Activated CD4-positive, CD25-positive, alpha-beta regulatory T cell (primary cell): ENCODE results near the gene COTL1.
"Not testable (repeated sequence)": the region's sequence is repeated elsewhere in the genome, so short reads cannot be mapped to it uniquely, and the experiment has no call there.

Experiments
- DNase-seq, 4 experiments: peaks; one replicate each; lab custom pipeline; 2025; lab: John Stamatoyannopoulos, UW

Gene COTL1

DNA sequence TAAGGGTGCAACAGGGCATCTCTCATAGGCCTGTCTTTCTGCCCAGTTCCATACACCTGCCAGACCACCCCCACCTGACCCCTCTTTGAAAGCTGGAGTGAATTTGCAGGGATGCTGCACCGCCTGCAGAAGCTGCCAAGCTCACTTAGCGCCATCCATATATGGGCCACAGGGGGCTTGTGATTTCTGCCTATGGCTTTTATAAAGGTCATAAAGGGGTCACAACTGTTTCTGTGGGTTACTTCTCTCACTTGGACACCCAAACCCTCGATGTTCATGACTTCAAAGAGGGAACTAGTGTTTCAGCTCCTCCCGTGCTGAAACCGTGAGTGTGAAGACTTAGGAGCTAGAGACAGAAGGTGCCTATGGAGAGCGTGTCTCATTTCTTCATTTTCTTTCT, 89.6 kb downstream of the COTL1 start:
- no peak for DNase-seq

DNA sequence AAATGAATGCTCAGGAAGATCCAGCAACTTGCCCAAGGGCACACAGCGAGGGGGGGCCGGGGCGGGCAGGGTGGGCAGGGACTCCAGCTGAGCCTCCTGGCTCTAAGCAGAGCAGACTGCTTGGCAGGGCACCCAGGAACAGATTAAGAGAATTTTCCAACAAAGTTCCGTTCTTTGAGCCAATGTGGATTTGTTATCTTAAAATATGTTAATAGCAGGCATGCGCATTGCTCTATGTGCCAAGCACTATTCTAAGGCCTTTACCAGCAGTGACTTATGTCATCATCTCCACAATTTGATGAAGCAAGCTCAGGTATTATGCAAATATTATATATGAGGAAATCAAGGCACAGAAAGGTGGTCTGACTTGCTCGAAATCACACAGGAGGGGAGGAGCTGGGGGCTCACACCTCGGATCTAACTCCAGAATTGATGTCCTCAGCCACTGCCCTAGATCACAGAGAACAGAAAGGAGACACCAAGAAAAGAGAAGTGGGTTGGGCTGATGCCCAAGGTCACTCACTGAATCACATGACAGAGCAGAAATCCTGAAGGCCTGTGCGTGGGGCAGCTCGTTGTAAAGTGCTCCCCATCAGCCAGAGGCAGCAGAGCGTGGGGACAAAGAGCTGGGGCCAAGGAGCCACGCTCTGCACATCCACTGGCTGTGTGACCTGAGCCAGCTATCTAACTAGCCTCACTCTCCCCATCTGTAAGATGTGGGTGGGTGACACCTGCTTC, 90.2 kb downstream of the COTL1 start:
- DNase-seq = no peak

GRCh38 chr16:84526794-84527531, 90.9 kb downstream of the COTL1 start:
- no peak for DNase-seq

- not testable (repeated sequence) for DNase-seq
Observed at GRCh38 chr16:84524941-84525581, 92.8 kb downstream of the COTL1 start.

DNA sequence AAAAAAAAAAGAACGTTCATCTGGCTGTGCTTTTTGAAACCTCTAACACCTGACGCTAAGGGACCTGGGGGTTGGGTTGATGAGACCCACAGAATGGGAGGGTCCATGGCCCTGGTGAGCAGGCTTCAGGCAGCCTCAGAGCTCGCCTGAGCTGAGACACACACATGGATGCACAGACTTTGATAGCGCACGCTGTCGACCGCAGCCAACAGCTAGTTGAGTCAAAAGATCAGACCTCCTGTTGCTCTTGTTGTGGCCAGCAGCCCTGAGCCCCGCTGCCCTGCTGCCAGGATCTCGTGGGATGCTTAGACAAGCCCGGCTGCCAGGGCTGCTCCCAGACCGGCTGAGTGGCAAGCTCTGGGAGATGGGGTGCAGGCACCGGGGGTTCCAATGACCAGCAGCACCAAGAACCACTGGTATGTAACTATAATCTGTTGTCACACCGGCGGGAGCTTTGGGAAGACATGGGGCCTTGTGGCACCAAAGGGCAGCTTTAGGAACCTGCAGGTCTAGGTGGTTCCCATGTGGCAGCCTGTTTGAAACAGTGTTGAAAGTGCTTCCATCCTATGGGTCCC, 93.4 kb downstream of the COTL1 start:
- DNase-seq = no peak

DNA sequence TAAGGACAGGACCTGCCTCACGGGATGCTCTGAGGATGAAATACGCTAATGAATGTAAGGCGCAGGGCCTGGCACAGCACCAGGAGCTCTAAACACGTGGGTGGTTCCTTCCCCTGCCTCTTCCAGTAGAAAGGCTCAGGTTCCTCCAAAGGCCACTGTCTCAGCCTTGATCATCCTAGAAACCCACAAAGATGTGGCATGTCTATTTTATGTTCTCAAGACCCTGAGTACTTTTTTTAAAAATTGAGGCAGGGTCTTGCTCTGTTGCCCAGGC, 96.4 kb downstream of the COTL1 start:
- DNase-seq = no peak

DNA sequence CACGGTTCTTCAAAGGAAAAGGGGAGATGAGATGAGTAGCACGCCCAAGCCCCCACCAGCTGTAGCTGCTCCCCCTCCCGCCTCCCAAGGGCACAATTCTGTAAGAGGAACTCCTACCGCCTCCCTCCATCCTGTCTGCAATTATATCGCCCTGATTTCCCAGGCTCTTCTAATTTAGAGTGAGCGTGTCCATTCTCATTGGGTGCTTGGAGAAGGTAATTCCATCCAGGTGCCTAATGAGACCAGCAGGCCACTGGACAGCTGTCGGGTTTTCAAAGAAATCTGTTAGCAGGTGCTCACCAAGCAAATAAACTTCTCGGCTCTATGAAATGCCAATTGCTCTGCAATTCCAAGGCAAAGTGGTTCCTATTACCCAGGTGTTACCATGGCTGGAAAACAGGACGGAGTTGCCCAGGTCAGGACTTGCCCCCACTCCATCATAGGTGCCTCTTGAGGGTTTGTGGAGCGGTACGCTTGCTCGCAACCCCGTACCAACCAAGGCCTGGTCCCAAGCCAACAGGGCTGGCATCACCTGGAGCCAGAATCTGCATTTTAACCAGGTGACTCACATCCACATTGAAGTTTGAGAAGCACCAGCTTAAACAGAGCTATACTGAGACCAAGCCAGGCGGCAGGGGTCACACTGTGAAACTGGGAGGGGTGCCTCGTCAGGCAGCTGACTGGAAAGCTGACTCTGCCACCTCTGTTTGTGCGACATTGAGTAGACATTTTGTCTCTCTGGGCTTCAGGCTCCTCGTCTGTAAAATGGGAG, 97.0 kb downstream of the COTL1 start:
- no peak for DNase-seq

- no peak for DNase-seq
Observed at GRCh38 chr16:84519855-84520254, 98.0 kb downstream of the COTL1 start.

DNA sequence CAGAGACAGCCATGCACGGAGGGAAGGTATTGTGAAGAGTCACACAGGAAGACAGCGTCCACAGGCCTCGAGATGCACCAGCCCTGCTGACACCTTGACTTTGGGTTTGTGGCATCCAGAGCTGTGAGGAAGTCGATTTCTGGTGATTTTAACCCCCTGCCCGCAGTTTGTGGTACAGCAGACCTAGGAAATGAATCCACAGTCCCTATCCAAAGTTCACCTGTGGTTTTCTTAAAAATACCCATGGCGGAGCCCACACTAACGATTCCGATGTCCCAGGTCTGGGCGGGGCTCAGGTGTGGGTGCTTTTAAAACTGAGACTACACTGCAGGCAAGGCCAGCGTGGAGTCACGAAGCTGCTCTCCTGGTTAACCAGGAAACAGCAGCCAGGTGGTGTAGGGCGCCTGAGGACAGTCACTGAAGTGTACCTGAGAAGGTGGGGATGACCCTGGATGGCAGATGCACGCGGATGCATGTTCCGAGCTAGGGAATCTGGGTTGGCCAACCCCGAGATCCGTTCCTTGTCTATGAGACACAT, 99.0 kb downstream of the COTL1 start:
- peak in 1 of 4 experiments; percentile 14 for DNase-seq

DNA sequence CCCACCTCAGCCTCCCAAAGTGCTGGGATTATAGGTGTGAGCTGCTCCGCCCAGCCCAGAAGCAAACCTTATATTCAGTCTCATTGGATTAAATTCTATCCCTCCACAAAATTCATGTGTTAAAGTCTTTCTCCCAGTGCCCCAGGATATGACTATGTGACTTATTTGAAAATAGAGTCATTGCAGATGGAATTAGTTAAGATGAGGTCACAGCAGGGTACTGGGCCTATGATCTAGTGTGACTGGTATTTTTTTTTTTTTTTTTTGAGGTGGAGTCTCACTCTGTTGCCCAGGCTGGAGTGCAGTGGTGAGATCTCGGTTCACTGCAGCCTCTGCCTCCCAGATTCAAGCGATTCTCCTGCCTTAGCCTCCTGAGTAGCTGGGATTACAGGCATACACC, 99.7 kb downstream of the COTL1 start:
- DNase-seq = not testable (repeated sequence)

GRCh38 chr16:84517366-84517765, 100.5 kb downstream of the COTL1 start:
- DNase-seq = no peak
